GM12878 (cell line): ENCODE measurements around the gene CMC1. TPM values are rescaled to one million over a fixed set of nuclear protein-coding genes. Genes with fewer than 3 reads are reported as not detected.

Source experiments
- ATAC-seq: fragments of 200-7000 bp; cut with Tn5 transposase; 3 replicates; pipeline ENCODE4 v1.9.1; 2020; ENCODE audit warnings: mild to moderate bottlenecking, moderate library complexity
- BruUV-seq: library from RNA; stranded (reverse); fragments of 400-500 nt; replicated peaks from 2 replicates; lab custom pipeline; 2021; lab: Mats Ljungman, UMichigan
- CTCF ChIA-PET: fragments of 300-600 bp; sonication (Branson Sonifier 250); formaldehyde crosslinking; extraction: SDS; loops from one replicate; lab custom pipeline; 2021; ENCODE audit warnings: inconsistent platforms; lab: Yijun Ruan, JAX
- POLR2A ChIA-PET: fragments of 350-600 bp; formaldehyde crosslinking; extraction: SDS; loops from one replicate; lab custom pipeline; 2021; ENCODE audit warnings: inconsistent platforms; lab: Charles Lee
- RAD21 ChIA-PET: fragments of 300-600 bp; sonication (Branson Sonifier 250); formaldehyde crosslinking; loops from one replicate; lab custom pipeline; 2023; ENCODE audit warnings: antibody characterized with exemption; ENCODE audit not compliant: unreplicated experiment; lab: Charles Lee
- SMC1A ChIA-PET: fragments of 300-600 bp; sonication (Branson Sonifier 250); formaldehyde crosslinking; loops from one replicate; lab custom pipeline; 2023; ENCODE audit not compliant: unreplicated experiment, uncharacterized antibody; lab: Charles Lee
- DNase-seq: peaks from one replicate; pipeline ENCODE4 v3.0.0-alpha.2; 2011; ENCODE audit warnings: low read depth, low spot score
- FAIRE-seq: peaks from 3 replicates; lab custom pipeline; 2011; peaks lifted over from hg19 to GRCh38; lab: Jason Lieb, UNC
- H2AFZ ChIP-seq: 2 replicates; pipeline ENCODE4 v1.6.0; 2011; ENCODE audit warnings: low read depth, low read length, control low read depth; ENCODE audit not compliant: control insufficient read depth
- H3K27ac ChIP-seq: 2 replicates; pipeline ENCODE4 v1.5.1; 2011; ENCODE audit warnings: control low read depth; ENCODE audit not compliant: control insufficient read depth, insufficient read depth
- H3K27me3 ChIP-seq, 2 experiments: replicated peaks in 1 of 2; 2 replicates each; pipeline versions ENCODE4 v1.6.0 to v1.6.1; 2011; ENCODE audit warnings: low read length in 1 of 2; ENCODE audit not compliant: control insufficient read depth in 2 of 2, insufficient read depth in 2 of 2
- H3K36me3 ChIP-seq, 2 experiments: 2 replicates each; pipeline ENCODE4 v1.5.1; 2011; ENCODE audit warnings: low read length in 1 of 2; ENCODE audit not compliant: control insufficient read depth in 2 of 2, insufficient read depth in 2 of 2
- H3K4me1 ChIP-seq: 2 replicates; pipeline ENCODE4 v1.6.1; 2011; ENCODE audit warnings: mild to moderate bottlenecking, low read length, moderate library complexity, mixed read lengths; ENCODE audit not compliant: control insufficient read depth, insufficient read depth
- H3K4me2 ChIP-seq: 2 replicates; pipeline ENCODE4 v1.6.0; 2011; ENCODE audit warnings: control low read depth; ENCODE audit not compliant: control insufficient read depth, insufficient read depth
- H3K4me3 ChIP-seq: fragments of 200-600 bp; sonication (generic); 2 replicates; pipeline ENCODE4 v1.5.1; 2016
- H3K79me2 ChIP-seq: 2 replicates; pipeline ENCODE4 v1.6.0; 2011; ENCODE audit warnings: low read length; ENCODE audit not compliant: control insufficient read depth, insufficient read depth
- H3K9ac ChIP-seq: 2 replicates; pipeline ENCODE4 v1.8.0; 2011; ENCODE audit warnings: low read length, control low read depth, mixed read lengths; ENCODE audit not compliant: control insufficient read depth, insufficient read depth
- H3K9me3 ChIP-seq: replicated peaks from 3 replicates; pipeline ENCODE4 v1.5.1; 2011; ENCODE audit warnings: mild to moderate bottlenecking, low read length; ENCODE audit not compliant: control insufficient read depth, insufficient read depth
- H4K20me1 ChIP-seq: 2 replicates; pipeline ENCODE4 v1.6.0; 2011; ENCODE audit not compliant: control insufficient read depth, insufficient read depth
- BRCA1 ChIP-seq: IDR thresholded peaks from 2 replicates; pipeline ENCODE4 v1.6.1; 2011; ENCODE audit warnings: low read depth, low read length, improper control_type of control experiment
- CHD4 ChIP-seq: fragments of 200-600 bp; sonication (generic); IDR thresholded peaks from 2 replicates; pipeline ENCODE4 v1.6.1; 2016; ENCODE audit warnings: mild to moderate bottlenecking
- CREM ChIP-seq: IDR thresholded peaks from 2 replicates; pipeline ENCODE4 v1.6.1; 2014; ENCODE audit warnings: antibody characterized with exemption, low read depth
- EP300 ChIP-seq, 2 experiments: fragments of 150-350 bp in 1 of 2; IDR thresholded peaks; 2 replicates each; pipeline ENCODE4 v1.6.1; 2011 to 2012; ENCODE audit warnings: low read depth in 2 of 2, low read length in 2 of 2, borderline replicate concordance in 1 of 2, improper control_type of control experiment in 1 of 2, inconsistent platforms in 1 of 2; ENCODE audit not compliant: control insufficient read depth in 1 of 2
- NBN ChIP-seq: fragments of 450-650 bp; IDR thresholded peaks from 2 replicates; pipeline ENCODE4 v1.6.1; 2016
- POLR2AphosphoS2 ChIP-seq: IDR thresholded peaks from 2 replicates; pipeline ENCODE4 v1.6.1; 2011; ENCODE audit warnings: low read depth, mild to moderate bottlenecking, low read length, improper control_type of control experiment, moderate library complexity
- RELB ChIP-seq: fragments of 450-650 bp; IDR thresholded peaks from 2 replicates; pipeline ENCODE4 v1.6.1; 2017; ENCODE audit warnings: low read depth, mild to moderate bottlenecking, moderate library complexity
- ZBTB4 ChIP-seq: fragments of 450-650 bp; formaldehyde crosslinking; IDR thresholded peaks from 2 replicates; pipeline ENCODE4 v1.4.0; 2022; ENCODE audit warnings: mild to moderate bottlenecking, moderate library complexity
- WGBS: methylation state at CpG from one replicate; pipeline ENCODE4 v1.1.6; 2016; ENCODE audit warnings: low lambda C conversion rate; ENCODE audit not compliant: insufficient replicate concordance, insufficient coverage; ENCODE audit errors: missing lambda C conversion rate; 5-methylcytosine and 5-hydroxymethylcytosine counted together
- in situ Hi-C: fragments of 300-500 bp; cut with MboI; formaldehyde crosslinking; loops from 9 replicates; pipeline ENCODE4 v1.14.3; 2018; ENCODE audit warnings: mixed read lengths
- intact Hi-C: fragments of 100-400 bp; cut with micrococcal nuclease; formaldehyde crosslinking; loops from one replicate; pipeline ENCODE4 v1.14.2; 2022; ENCODE audit not compliant: unreplicated experiment
- polyA plus RNA-seq, 11 experiments: library from polyadenylated mRNA; depleted of rRNA in 4 of 11; unstranded in 6 of 11; stranded (reverse) in 5 of 11; fragments of >200 nt; fragmentation: Nextera tagmentation in 4 of 11; fragmentation: Illumina TruSeq in 1 of 11; extraction: Ambion mirVana in 4 of 11; extraction: Trizol in 1 of 11; gene quantifications; 1 replicate in 1 of 11; 2 replicates in 10 of 11; pipeline versions ENCODE4 v1.2.1 to v1.2.3, GENCODE V29; 2011 to 2016; ENCODE audit warnings: inconsistent platforms in 2 of 11, missing spikeins in 2 of 11, low read depth in 1 of 11
- total RNA-seq, 4 experiments: library from RNA; depleted of rRNA in 3 of 4; stranded (reverse); fragments of >200 nt in 3 of 4; fragmentation: Illumina TruSeq in 1 of 4; extraction: Trizol in 1 of 4; gene quantifications; 2 replicates each; pipeline versions ENCODE4 v1.2.1 to v1.2.3, GENCODE V29; 2013 to 2021

The CMC1 gene
- total and polyA plus RNA-seq, 10 of the 15 experiments (the other 5 are each of a cell fraction or from before 2014, with no cell fraction given), result 12.3 to 118 (median 29.3) TPM

GRCh38 chr3:28240441-28240840, 978 bp upstream of the CMC1 start:
- SMC1A ChIA-PET, result interaction anchor here (0.8 to 8.2 kb wide), 15 partner anchors 9 to 203 kb away, joined by 3 to 43 read pairs (median 7); no protein-coding TSS in a partner anchor
- Histone ChIP-seq H2AFZ (peak overlapping the region; percentile 92), H3K4me3 (no peak overlapping the region), H3K27ac (no peak overlapping the region), H3K27me3 (no peaks in the 10 kb centered on the region), H3K9me3 (no peaks in the 10 kb centered on the region), H3K4me1 (no peaks in the 10 kb centered on the region), H3K4me2 (peak overlapping the region; percentile 87), H3K9ac (no peak overlapping the region; the same call in 1 of the 2 replicates), H4K20me1 (no peaks in the 10 kb centered on the region), H3K79me2 (peaks cover 27% of the 10 kb centered on the region), H3K36me3 (no peaks in the 10 kb centered on the region)
- in situ Hi-C loops (no loop called here), intact Hi-C loops (loop anchor here (5.0 kb wide), 2 partner anchors 203 to 758 kb away; partner anchors contain the start of gene SLC4A7)
- CTCF ChIA-PET, result interaction anchor here (0.9 to 1.0 kb wide), 4 partner anchors 13 to 98 kb away, joined by 3 to 4 read pairs (median 4); no protein-coding TSS in a partner anchor
- RAD21 ChIA-PET, result interaction anchor here (0.7 to 2.5 kb wide), 8 partner anchors 9 to 230 kb away, joined by 3 to 8 read pairs (median 4); no protein-coding TSS in a partner anchor
- TF ChIP-seq RELB (no peak), NBN (no peak), POLR2AphosphoS2 (no peak), CREM (no peak), ZBTB4 (CRISPR knock-in tag) (no peak), EP300 (IDR thresholded peaks at IDR 0.05; ENCODE audit: borderline replicate concordance in 1 of 2, control insufficient read depth in 1 of 2, low read depth in 2 of 2, low read length in 2 of 2) (no peak), BRCA1 (no peak), CHD4 (no peak)
- 73% methylated on average over 7 of the region's 7 CpGs for WGBS
- no TSS peak for BruUV-seq
- no peak for DNase-seq
- POLR2A ChIA-PET, result interaction anchor here (0.5 to 5.3 kb wide), 12 partner anchors 8 to 518 kb away, joined by 3 to 31 read pairs (median 4); partner anchors contain the start of gene EOMES
- no peak for FAIRE-seq
- ATAC-seq, result no peak
